WTC11 (cell line): ENCODE data around the gene MRPL20. TPM values are rescaled to one million over a fixed set of nuclear protein-coding genes. Genes with fewer than 3 reads are reported as not detected.
A peak's percentile ranks its signal among the peaks of the same experiment; 100 is the strongest.

Experiments used
- CREM ChIP-seq: sonication (generic); formaldehyde crosslinking; IDR thresholded peaks from 2 replicates; pipeline ENCODE4 v1.8.1; 2022; ENCODE audit warnings: mild to moderate bottlenecking, missing genetic modification reagents, moderate library complexity
- ESRRA ChIP-seq: sonication (generic); formaldehyde crosslinking; IDR thresholded peaks from 2 replicates; pipeline ENCODE4 v1.8.1; 2022; ENCODE audit warnings: mild to moderate bottlenecking, missing genetic modification reagents, borderline replicate concordance
- ETV6 ChIP-seq: sonication (generic); formaldehyde crosslinking; IDR thresholded peaks from 2 replicates; pipeline ENCODE4 v1.8.1; 2022; ENCODE audit warnings: mild to moderate bottlenecking, missing genetic modification reagents
- FOXJ3 ChIP-seq: sonication (generic); formaldehyde crosslinking; IDR thresholded peaks from 2 replicates; pipeline ENCODE4 v1.9.0; 2021; ENCODE audit warnings: missing genetic modification reagents, mild to moderate bottlenecking, borderline replicate concordance
- FOXK1 ChIP-seq: sonication (generic); formaldehyde crosslinking; IDR thresholded peaks from 2 replicates; pipeline ENCODE4 v1.8.0; 2022; ENCODE audit warnings: mild to moderate bottlenecking, moderate library complexity, missing genetic modification reagents
- GABPB1 ChIP-seq: sonication (generic); formaldehyde crosslinking; IDR thresholded peaks from 2 replicates; pipeline ENCODE4 v1.8.1; 2023; ENCODE audit warnings: mild to moderate bottlenecking, missing genetic modification reagents
- IRF2 ChIP-seq: sonication (generic); formaldehyde crosslinking; IDR thresholded peaks from 2 replicates; pipeline ENCODE4 v1.8.0; 2022; ENCODE audit warnings: low read depth, missing genetic modification reagents, borderline replicate concordance
- MXD4 ChIP-seq: fragments of 250-450 bp; sonication (Bioruptor Pico); IDR thresholded peaks from 2 replicates; pipeline ENCODE4 v1.8.0; 2021; ENCODE audit warnings: mild to moderate bottlenecking, moderate library complexity, borderline replicate concordance
- MYBL2 ChIP-seq: sonication (generic); formaldehyde crosslinking; IDR thresholded peaks from 2 replicates; pipeline ENCODE4 v1.8.1; 2023; ENCODE audit warnings: mild to moderate bottlenecking, moderate library complexity, missing genetic modification reagents
- NR2C2 ChIP-seq: sonication (generic); formaldehyde crosslinking; IDR thresholded peaks from 2 replicates; pipeline ENCODE4 v1.8.0; 2022; ENCODE audit warnings: mild to moderate bottlenecking, missing genetic modification reagents
- SMAD4 ChIP-seq: sonication (generic); formaldehyde crosslinking; IDR thresholded peaks from 2 replicates; pipeline ENCODE4 v1.8.0; 2022; ENCODE audit warnings: mild to moderate bottlenecking, missing genetic modification reagents
- SOX15 ChIP-seq: fragments of 250-450 bp; sonication (Bioruptor Pico); IDR thresholded peaks from 2 replicates; pipeline ENCODE4 v1.9.0; 2021; ENCODE audit warnings: mild to moderate bottlenecking
- ZNF138 ChIP-seq: sonication (generic); formaldehyde crosslinking; conservative IDR thresholded peaks from 2 replicates; pipeline ENCODE4 v1.8.1; 2022; ENCODE audit warnings: mild to moderate bottlenecking, moderate library complexity, missing genetic modification reagents
- ZNF263 ChIP-seq: sonication (generic); formaldehyde crosslinking; IDR thresholded peaks from 2 replicates; pipeline ENCODE4 v1.8.1; 2022; ENCODE audit warnings: low read depth, mild to moderate bottlenecking, moderate library complexity, missing genetic modification reagents
- total RNA-seq: library from RNA; stranded (reverse); gene quantifications from 3 replicates; pipeline ENCODE4 v1.2.3, GENCODE V29; 2021
- TF ChIP-seq, protein P1 (sequence below): sonication (generic); formaldehyde crosslinking; IDR thresholded peaks from 2 replicates; pipeline ENCODE4 v1.8.1; 2023; ENCODE audit warnings: mild to moderate bottlenecking, moderate library complexity, missing genetic modification reagents
- TF ChIP-seq, protein P2 (sequence below): sonication (generic); formaldehyde crosslinking; conservative IDR thresholded peaks from 2 replicates; pipeline ENCODE4 v1.8.1; 2022; ENCODE audit warnings: mild to moderate bottlenecking, missing genetic modification reagents
- TF ChIP-seq, protein P3 (sequence below): sonication (generic); formaldehyde crosslinking; IDR thresholded peaks from 2 replicates; pipeline ENCODE4 v1.8.0; 2023; ENCODE audit warnings: missing genetic modification reagents
- TF ChIP-seq, protein P4 (sequence below): sonication (generic); formaldehyde crosslinking; IDR thresholded peaks from 2 replicates; pipeline ENCODE4 v1.8.0; 2022; ENCODE audit warnings: mild to moderate bottlenecking, missing genetic modification reagents
- TF ChIP-seq, protein P5 (sequence below): sonication (generic); formaldehyde crosslinking; IDR thresholded peaks from 2 replicates; pipeline ENCODE4 v1.8.1; 2022; ENCODE audit warnings: low read depth, missing genetic modification reagents, borderline replicate concordance
- TF ChIP-seq, protein P6 (sequence below): sonication (generic); formaldehyde crosslinking; IDR thresholded peaks from 2 replicates; pipeline ENCODE4 v1.8.1; 2023; ENCODE audit warnings: mild to moderate bottlenecking, missing genetic modification reagents
- TF ChIP-seq, protein P7 (sequence below): sonication (generic); formaldehyde crosslinking; IDR thresholded peaks from 2 replicates; pipeline ENCODE4 v1.8.0; 2022; ENCODE audit warnings: mild to moderate bottlenecking, missing genetic modification reagents
- TF ChIP-seq, protein P8 (sequence below): fragments of 250-450 bp; sonication (Bioruptor Pico); IDR thresholded peaks from 2 replicates; pipeline ENCODE4 v1.9.0; 2021; ENCODE audit warnings: mild to moderate bottlenecking
- TF ChIP-seq, protein P9 (sequence below): sonication (generic); formaldehyde crosslinking; IDR thresholded peaks from 2 replicates; pipeline ENCODE4 v1.8.1; 2022; ENCODE audit warnings: mild to moderate bottlenecking, missing genetic modification reagents, moderate library complexity, borderline replicate concordance

Gene MRPL20
- total RNA-seq, 1 experiment from 2014 or later = 156 TPM

DNA sequence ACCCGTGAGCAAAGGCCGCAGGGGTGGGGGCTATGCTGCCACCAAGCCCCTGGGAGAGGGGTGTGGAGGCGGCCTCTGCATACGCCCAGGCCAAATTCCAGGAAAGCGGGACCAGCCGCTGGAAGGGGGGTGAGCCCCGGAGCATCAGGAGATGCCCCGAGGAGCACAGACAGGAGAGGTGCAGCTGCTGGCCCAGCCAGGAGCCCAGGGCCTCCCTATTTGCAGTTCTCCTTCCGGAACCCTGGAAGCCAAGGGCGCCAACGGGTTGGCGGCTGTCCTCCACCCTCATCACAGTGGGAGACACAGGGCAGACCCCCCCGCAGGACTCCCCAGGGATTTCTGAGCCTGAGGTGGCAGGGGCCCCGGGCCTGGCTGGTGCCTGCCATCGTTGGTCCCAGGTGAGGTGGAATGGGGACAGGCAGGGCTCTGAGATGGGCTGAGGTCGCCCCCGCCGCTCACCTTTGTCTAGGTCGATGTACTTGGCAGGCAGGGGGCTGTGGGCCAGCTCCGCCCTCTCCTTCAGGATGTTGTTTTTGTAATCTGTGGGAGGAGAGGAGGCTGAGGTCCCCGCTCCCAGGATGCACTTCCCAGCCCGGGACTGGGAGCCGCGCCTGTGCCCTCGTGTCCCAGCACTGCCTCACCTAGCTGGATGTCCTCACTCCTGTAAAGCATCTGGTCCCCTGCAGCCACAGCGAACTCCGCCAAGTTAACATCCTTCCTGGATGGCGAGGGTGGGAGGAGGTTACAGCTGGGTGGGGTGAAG lies 53.5 kb downstream of the MRPL20 start (continued):
- TF ChIP-seq, protein P1, sequence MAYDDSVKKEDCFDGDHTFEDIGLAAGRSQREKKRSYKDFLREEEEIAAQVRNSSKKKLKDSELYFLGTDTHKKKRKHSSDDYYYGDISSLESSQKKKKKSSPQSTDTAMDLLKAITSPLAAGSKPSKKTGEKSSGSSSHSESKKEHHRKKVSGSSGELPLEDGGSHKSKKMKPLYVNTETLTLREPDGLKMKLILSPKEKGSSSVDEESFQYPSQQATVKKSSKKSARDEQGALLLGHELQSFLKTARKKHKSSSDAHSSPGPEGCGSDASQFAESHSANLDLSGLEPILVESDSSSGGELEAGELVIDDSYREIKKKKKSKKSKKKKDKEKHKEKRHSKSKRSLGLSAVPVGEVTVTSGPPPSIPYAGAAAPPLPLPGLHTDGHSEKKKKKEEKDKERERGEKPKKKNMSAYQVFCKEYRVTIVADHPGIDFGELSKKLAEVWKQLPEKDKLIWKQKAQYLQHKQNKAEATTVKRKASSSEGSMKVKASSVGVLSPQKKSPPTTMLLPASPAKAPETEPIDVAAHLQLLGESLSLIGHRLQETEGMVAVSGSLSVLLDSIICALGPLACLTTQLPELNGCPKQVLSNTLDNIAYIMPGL = no peak
- TF ChIP-seq ZNF263 (CRISPR knock-in tag) (no peak), FOXJ3 (no peak), MYBL2 (CRISPR knock-in tag) (0 out of 2 replicates have a peak, but pooled peaks have one; percentile 11), MXD4 (CRISPR knock-in tag) (no peak), ZNF138 (CRISPR knock-in tag) (no peak), SOX15 (CRISPR knock-in tag) (no peak), ETV6 (CRISPR knock-in tag) (peak; percentile 61; the same call in 1 of the 2 replicates), NR2C2 (no peak), ESRRA (CRISPR knock-in tag) (no peak), GABPB1 (CRISPR knock-in tag) (no peak), FOXK1 (CRISPR knock-in tag) (peak; percentile 65), SMAD4 (CRISPR knock-in tag) (no peak), CREM (no peak), IRF2 (CRISPR knock-in tag) (no peak)
- TF ChIP-seq, protein P2, sequence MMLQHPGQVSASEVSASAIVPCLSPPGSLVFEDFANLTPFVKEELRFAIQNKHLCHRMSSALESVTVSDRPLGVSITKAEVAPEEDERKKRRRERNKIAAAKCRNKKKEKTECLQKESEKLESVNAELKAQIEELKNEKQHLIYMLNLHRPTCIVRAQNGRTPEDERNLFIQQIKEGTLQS (CRISPR knock-in tag) = no peak
- TF ChIP-seq, protein P3, sequence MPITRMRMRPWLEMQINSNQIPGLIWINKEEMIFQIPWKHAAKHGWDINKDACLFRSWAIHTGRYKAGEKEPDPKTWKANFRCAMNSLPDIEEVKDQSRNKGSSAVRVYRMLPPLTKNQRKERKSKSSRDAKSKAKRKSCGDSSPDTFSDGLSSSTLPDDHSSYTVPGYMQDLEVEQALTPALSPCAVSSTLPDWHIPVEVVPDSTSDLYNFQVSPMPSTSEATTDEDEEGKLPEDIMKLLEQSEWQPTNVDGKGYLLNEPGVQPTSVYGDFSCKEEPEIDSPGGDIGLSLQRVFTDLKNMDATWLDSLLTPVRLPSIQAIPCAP = no peak
- TF ChIP-seq, protein P4, sequence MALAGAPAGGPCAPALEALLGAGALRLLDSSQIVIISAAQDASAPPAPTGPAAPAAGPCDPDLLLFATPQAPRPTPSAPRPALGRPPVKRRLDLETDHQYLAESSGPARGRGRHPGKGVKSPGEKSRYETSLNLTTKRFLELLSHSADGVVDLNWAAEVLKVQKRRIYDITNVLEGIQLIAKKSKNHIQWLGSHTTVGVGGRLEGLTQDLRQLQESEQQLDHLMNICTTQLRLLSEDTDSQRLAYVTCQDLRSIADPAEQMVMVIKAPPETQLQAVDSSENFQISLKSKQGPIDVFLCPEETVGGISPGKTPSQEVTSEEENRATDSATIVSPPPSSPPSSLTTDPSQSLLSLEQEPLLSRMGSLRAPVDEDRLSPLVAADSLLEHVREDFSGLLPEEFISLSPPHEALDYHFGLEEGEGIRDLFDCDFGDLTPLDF (CRISPR knock-in tag) = no peak
- TF ChIP-seq, protein P5, sequence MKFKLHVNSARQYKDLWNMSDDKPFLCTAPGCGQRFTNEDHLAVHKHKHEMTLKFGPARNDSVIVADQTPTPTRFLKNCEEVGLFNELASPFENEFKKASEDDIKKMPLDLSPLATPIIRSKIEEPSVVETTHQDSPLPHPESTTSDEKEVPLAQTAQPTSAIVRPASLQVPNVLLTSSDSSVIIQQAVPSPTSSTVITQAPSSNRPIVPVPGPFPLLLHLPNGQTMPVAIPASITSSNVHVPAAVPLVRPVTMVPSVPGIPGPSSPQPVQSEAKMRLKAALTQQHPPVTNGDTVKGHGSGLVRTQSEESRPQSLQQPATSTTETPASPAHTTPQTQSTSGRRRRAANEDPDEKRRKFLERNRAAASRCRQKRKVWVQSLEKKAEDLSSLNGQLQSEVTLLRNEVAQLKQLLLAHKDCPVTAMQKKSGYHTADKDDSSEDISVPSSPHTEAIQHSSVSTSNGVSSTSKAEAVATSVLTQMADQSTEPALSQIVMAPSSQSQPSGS = no peak
- TF ChIP-seq, protein P6, sequence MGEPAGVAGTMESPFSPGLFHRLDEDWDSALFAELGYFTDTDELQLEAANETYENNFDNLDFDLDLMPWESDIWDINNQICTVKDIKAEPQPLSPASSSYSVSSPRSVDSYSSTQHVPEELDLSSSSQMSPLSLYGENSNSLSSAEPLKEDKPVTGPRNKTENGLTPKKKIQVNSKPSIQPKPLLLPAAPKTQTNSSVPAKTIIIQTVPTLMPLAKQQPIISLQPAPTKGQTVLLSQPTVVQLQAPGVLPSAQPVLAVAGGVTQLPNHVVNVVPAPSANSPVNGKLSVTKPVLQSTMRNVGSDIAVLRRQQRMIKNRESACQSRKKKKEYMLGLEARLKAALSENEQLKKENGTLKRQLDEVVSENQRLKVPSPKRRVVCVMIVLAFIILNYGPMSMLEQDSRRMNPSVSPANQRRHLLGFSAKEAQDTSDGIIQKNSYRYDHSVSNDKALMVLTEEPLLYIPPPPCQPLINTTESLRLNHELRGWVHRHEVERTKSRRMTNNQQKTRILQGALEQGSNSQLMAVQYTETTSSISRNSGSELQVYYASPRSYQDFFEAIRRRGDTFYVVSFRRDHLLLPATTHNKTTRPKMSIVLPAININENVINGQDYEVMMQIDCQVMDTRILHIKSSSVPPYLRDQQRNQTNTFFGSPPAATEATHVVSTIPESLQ (CRISPR knock-in tag) = no peak
- TF ChIP-seq, protein P7, sequence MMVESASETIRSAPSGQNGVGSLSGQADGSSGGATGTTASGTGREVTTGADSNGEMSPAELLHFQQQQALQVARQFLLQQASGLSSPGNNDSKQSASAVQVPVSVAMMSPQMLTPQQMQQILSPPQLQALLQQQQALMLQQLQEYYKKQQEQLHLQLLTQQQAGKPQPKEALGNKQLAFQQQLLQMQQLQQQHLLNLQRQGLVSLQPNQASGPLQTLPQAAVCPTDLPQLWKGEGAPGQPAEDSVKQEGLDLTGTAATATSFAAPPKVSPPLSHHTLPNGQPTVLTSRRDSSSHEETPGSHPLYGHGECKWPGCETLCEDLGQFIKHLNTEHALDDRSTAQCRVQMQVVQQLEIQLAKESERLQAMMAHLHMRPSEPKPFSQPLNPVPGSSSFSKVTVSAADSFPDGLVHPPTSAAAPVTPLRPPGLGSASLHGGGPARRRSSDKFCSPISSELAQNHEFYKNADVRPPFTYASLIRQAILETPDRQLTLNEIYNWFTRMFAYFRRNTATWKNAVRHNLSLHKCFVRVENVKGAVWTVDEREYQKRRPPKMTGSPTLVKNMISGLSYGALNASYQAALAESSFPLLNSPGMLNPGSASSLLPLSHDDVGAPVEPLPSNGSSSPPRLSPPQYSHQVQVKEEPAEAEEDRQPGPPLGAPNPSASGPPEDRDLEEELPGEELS (CRISPR knock-in tag) = peak; percentile 34; the same call in 1 of the 2 replicates
- TF ChIP-seq, protein P8, sequence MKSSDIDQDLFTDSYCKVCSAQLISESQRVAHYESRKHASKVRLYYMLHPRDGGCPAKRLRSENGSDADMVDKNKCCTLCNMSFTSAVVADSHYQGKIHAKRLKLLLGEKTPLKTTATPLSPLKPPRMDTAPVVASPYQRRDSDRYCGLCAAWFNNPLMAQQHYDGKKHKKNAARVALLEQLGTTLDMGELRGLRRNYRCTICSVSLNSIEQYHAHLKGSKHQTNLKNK (CRISPR knock-in tag) = no peak
- TF ChIP-seq, protein P9, sequence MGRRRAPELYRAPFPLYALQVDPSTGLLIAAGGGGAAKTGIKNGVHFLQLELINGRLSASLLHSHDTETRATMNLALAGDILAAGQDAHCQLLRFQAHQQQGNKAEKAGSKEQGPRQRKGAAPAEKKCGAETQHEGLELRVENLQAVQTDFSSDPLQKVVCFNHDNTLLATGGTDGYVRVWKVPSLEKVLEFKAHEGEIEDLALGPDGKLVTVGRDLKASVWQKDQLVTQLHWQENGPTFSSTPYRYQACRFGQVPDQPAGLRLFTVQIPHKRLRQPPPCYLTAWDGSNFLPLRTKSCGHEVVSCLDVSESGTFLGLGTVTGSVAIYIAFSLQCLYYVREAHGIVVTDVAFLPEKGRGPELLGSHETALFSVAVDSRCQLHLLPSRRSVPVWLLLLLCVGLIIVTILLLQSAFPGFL (CRISPR knock-in tag) = no peak
